CMK (cell line): ENCODE measurements around the gene RTBDN.
"Not testable (repeated sequence)": the region's sequence is repeated elsewhere in the genome, so short reads cannot be mapped to it uniquely, and the experiment has no call there.

Source experiments
- DNase-seq: peaks from one replicate; pipeline ENCODE4 v3.0.0-alpha.2; 2010; ENCODE audit warnings: low read depth

RTBDN gene

DNA sequence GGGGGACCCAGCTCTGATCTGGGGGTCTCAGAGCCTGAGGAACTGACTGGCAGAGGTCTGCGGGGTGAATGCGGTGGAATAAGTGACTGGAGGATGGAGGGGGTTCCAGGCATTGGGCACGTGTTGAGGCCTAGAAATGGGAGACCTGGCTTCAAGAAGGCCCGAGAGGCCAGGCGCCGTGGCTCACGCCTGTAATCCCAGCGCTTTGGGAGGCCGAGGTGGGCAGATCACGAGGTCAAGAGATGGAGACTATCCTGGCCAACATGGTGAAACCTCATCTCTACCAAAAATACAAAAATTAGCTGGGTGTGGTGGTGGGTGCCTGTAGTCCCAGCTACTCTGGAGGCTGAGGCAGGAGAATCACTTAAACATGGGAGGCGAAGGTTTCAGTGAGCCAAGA lies 16.6 kb downstream of the RTBDN start:
- not testable (repeated sequence) for DNase-seq

DNA sequence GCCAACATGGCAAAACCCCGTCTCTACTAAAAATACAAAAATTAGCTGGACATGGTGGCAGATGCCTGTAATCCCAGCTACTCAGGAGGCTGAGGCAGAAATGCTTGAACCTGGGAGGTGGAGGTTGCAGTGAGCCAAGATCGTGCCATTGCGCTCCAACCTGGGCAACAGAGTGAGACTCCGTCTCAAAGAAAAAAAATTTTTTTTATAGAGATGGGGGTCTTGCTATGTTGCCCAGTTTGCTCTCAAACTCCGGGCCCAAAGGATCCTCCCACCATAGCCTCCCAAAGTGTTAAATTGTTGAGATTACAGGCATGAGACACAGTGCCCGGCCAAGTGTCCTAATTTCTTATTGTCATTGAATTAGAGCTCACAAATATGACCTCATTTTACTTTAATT lies 17.2 kb downstream of the RTBDN start:
- DNase-seq = not testable (repeated sequence)

DNA sequence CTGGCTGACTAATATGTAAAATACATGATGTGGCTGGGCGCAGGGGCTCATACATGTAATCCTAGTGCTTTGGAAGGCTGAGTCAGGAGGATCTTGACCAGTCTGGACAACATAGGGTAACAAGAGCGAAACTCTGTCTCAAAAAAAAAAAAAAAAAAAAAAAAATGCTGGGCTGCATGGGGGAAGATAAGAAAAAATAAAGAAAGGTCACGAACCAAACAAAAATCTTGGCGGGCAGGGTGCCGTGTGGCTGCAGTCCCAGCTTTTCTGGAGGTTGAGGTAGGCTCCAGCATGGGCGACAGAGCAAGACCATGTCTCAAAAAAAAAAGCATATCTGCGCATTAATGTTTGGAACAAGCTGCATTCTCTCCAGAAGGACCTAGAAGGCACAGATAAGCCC lies 19.3 kb downstream of the RTBDN start:
- DNase-seq = no peak

DNA sequence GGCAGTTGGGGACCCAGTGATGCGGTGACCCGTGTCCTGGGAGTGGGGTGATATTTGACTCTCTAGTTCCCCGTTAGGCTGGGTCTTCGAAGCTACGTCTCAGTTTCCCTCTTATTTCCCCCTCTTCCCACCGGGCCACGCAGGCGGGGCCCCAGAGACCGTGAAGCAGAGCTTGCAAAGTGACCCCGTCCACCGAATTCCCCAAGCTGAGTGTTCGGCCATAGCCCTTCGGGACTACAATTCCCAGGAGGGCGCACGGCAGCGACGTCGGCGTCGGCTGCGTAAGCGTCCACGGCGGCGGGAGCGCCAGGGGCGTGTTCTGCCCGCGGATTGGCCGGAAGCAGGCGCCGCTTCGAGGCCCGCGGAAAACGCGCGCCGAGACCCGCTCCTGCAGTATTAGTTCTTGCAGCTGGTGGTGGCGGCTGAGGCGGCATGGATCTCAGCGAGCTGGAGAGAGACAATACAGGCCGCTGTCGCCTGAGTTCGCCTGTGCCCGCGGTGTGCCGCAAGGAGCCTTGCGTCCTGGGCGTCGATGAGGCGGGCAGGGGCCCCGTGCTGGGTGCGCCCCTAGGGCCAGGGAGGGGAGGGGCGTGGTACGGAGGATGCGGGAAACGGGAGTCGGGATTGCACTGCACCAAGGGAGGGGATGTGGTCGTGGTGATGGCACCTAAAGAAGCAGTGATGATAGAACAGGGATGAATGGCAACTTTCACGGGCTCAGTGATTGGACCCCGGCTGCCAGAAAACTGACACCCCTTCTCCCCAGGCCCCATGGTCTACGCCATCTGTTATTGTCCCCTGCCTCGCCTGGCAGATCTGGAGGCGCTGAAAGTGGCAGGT lies 27.9 kb downstream of the RTBDN start, which contains the start of gene RNASEH2A:
TSS of gene RNASEH2A (plus strand) at position 343 of the 840 bp plus-strand sequence. CDS start at position 433, 90 bp downstream.
- no peak for DNase-seq

GRCh38 chr19:12804051-12804450 lies 30.3 kb downstream of the RTBDN start:
- DNase-seq = no peak

- no peak for DNase-seq
Measured at GRCh38 chr19:12802267-12803106, 31.9 kb downstream of the RTBDN start.

DNA sequence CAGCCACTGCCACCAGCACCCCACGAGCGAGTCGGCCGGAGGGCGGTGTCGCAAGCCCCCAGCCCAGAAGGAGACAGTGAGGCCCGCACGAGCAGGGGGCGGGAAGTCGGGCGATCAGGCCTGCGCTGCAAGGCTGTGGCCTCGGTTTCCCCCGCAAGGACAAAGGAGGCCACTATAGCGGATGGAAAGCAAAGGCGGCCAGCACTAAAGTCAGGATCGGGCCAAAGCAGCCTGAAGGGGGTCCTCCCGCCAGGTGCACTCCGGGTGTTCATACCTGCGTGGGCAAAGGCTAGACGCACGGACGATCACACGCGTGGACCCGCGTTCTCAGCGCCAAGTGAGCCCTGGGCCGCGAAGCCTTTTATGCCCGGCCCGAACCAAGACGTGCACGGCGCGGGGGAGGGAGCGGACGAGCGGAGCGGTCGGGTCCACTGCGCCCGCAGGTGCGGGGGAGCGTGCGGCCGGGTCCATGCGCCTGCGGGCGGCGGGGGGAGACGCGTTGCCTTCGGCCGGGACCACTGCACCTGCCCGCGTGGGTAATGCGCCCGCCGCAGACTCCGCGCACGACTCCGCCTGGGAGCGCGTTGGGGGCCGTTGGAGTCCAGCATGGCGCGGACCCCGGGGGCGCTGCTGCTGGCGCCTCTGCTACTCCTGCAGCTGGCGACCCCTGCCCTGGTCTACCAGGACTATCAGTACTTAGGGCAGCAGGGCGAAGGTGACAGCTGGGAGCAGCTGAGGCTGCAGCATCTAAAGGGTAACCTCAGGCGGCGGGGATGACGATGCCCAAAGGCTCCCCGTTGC lies 32.7 kb downstream of the RTBDN start, which contains the start of the genes PRDX2 and THSD8:
TSS of gene PRDX2 (minus strand) at position 335 of the 801 bp plus-strand sequence. CDS start 539 bp downstream, outside the sequence.
TSS of gene THSD8 (plus strand) at position 604 of the 801 bp plus-strand sequence. CDS start at position 607, 3 bp downstream.
- DNase-seq = no peak

- no peak for DNase-seq
Measured at GRCh38 chr19:12800923-12801465, 33.4 kb downstream of the RTBDN start.

- no peak for DNase-seq
Measured at GRCh38 chr19:12800466-12800770, 34.0 kb downstream of the RTBDN start.

DNA sequence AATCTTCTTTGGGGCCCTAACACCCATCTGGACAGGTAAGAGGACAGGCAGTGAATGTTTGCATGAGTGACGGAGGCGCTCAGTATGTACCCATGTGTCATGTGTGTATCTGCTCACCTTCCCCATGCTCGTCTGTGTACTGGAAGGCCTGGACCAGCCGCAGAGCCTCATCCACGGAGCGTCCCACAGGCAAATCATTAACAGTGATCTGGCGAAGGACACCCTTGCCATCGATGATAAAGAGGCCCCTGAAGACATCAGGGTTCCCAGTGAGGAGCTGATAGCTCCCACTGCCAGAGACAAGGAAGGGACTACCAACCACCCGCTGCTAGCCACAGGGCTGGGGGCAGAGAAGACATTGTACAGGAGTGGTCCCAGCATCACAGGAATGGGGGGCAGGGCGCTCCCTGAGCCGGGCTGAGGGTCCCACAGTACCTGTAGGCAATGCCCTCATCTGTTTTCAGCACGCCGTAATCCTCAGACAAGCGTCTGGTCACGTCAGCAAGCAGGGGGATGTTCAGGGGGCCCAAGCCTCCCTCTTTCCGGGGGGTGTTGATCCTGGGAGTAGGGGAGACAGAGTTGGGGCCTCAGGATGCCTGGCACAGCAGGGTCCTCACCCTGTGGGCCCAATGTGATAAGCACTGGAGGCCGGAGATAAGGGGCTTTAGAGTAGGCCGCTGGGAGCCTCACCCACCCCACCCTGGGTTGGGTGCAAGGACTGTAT lies 34.5 kb downstream of the RTBDN start:
- DNase-seq = no peak

DNA sequence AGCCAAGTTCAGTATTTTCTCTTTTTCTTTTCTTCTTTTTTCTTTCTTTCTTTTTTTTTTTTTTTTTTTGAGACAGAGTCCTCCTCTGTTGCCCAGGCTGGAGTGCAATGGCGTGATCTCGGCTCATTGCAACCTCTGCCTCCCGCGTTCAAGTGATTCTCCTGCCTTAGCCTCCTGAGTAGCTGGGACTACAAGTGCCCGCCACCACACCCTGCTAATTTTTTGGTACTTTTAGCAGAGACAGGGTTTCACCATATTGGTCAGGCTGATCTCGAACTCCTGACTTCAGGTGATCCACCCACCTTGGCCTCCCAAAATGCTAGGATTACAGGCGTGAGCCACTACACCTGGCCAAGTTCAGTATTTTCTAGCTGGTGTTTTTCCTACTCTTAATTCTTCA lies 36.8 kb downstream of the RTBDN start:
- not testable (repeated sequence) for DNase-seq

GRCh38 chr19:12797141-12797587 lies 37.2 kb downstream of the RTBDN start:
- DNase-seq = no peak

GRCh38 chr19:12796146-12797071 lies 38.0 kb downstream of the RTBDN start:
- DNase-seq = no peak

DNA sequence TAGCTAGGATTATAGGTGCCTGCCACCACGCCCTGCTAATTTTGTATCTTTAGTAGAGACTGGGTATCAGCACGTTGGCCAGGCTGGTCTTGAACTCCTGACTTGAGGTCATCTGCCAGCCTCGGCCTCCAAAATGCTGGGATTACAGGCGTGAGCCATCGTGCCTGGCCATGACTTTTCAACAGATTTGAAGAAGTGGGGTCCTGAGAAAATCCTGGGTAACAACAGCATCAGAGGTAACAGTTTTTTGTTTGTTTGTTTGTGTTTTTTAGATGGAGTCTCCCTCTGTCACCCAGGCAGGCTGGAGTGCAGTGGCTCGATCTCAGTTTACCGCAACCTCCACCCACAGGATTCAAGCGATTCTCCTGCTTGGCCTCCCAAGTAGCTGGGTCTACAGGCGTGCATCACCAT lies 39.4 kb downstream of the RTBDN start:
- DNase-seq = no peak

- DNase-seq = no peak
Measured at GRCh38 chr19:12794196-12794941, 40.0 kb downstream of the RTBDN start.

DNA sequence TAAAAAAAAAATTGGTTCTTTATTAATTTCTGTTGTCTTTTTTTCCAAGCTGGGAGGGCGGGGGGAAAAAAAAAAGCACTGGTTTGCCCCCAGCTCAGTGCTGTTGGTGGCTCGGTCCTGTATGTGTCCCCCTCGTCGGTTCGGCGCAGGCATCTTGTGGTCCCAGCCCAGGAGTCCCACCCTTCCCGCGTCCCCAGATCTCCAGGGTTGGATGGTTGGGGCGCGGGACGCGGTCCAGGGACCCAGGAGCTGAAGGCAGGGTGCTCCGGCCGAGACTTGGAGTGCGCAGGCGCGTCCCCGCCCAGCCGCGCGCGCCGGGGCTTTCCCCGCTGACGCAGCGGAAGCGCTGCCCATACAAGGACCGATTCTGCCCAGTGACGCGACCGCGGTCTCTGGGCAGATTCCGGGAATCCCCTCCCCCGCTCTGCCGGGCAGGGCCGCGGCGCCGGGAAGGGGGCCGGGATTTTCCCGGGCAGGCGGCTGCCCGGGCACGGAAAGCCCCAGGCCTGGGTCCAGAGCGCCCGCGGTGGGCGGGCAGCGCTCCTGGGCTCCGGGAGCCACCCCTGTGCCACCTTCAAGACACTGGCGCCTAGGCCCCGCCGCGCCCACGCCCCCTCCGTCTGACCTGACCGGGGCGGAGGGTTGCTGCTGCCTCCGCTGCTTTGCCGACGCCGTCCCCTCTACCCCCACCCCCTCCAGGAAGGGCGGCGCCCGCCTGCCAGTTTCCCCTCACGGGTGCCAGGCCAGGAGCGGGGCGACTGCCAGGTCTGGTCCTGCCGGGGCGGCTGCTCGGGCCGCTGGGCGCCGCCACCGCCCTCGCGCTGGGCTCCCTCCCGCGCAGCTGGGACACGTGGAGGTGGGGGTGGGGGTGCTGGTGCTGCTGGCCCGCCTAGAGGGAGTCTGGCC lies 40.8 kb downstream of the RTBDN start:
- DNase-seq = peak; percentile 78

DNA sequence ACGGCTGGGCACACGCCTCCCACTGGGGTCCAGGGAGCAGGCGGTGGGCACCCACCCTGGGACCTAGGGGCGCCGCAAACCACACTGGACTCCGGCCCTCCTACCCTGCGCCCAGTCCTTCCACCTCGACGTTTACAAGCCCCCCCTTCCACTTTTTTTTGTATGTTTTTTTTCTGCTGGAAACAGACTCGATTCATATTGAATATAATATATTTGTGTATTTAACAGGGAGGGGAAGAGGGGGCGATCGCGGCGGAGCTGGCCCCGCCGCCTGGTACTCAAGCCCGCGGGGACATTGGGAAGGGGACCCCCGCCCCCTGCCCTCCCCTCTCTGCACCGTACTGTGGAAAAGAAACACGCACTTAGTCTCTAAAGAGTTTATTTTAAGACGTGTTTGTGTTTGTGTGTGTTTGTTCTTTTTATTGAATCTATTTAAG lies 41.5 kb downstream of the RTBDN start:
- no peak for DNase-seq
